ENCODE measurements around the gene TMPRSS9.

The TMPRSS9 gene

DNA sequence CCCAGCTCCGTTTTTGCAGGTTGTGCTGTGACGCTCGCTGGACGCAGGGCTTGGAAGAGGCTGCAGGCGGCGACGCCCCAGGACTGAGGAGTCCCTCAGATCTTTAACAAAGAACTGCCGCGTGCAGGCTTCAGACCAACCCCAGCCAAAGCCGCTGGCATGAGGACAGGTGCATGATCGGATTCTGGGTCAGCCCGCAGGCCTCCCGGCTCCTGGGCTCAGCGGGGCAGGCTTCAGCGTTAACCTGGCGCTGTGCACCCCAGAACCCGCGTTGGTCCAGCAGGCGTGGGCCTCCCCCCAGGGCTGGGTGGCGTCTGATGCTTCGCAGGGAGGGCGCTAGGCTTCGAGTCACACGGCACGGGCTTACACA is 68.2 kb downstream of the TMPRSS9 start:
- Histone ChIP-seq H3K36me3 (ENCODE audit: control insufficient read depth in 1 of 2, insufficient read depth in 2 of 2, low read length in 2 of 2) (peaks cover 3 to 22% of the 10 kb centered on the region in 2 donors), H3K27ac (ENCODE audit: low read length) (peak overlapping the region; percentile 90), H3K27me3 (ENCODE audit: low read depth, low read length) (no peaks in the 10 kb centered on the region), H3K4me1 (ENCODE audit: control insufficient read depth in 1 of 2, insufficient read depth in 2 of 2, low read length in 2 of 2) (peaks cover 4 to 40% of the 10 kb centered on the region in 2 donors), H3K4me3 (ENCODE audit: low read depth in 1 of 2, low read length in 2 of 2) (peak overlapping the region; percentile 83 to 96), H3K9me3 (ENCODE audit: control insufficient read depth in 1 of 2, low read length in 2 of 2) (no peaks in the 10 kb centered on the region)

DNA sequence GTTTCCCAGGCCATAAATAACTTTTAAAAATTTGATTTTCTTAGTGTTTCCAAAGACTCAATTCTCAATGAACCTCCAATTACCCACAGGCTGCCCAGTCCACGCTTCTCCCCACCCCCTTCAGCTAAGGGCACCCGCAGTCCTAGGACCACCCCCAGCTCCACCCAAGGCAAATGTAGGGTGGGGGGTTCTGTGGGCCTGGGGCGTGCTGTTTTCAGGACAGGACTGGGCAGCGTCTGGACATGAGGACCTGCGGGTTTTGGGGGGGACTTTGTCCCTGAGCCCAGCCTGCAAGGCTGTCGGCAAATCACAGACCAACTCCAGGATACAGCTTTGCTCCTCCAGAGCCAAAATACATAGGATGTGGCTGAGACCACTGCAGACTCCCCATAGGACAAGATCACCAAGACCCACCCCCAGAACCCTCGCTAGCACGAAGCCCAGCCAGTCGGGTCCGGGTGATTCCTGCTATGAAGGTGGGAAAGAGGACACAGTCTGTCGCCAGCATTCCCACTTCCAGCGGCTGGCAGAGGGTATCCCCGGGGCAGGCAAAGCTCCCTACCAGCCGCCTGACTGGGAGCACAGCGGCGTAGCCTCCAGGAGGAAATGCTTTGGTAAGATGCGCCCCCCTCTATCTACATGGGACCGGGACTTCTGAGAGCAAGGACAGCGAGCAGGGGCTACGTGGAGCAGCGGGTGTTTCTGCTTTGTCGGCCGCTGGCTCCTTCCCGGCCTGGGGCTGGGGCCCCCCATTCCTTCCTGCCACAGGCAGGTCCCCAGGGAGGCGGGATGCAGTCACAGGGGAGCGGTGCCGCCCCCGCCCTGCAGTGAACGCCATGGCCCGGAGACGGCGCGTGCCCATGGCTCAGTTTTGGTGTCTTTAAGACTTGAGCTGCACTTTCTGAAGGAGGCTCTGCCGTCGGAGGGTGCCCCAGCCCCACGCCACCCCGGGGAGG is 69.0 kb downstream of the TMPRSS9 start:
- Histone ChIP-seq H3K9me3 (ENCODE audit: control insufficient read depth in 1 of 2, low read length in 2 of 2) (no peaks in the 10 kb centered on the region), H3K36me3 (ENCODE audit: control insufficient read depth in 1 of 2, insufficient read depth in 2 of 2, low read length in 2 of 2) (peaks cover 3 to 21% of the 10 kb centered on the region in 2 donors), H3K4me3 (ENCODE audit: low read depth in 1 of 2, low read length in 2 of 2) (peak overlapping the region; percentile 83 to 96), H3K27me3 (ENCODE audit: low read depth, low read length) (no peaks in the 10 kb centered on the region), H3K27ac (ENCODE audit: low read length) (no peak overlapping the region), H3K4me1 (ENCODE audit: control insufficient read depth in 1 of 2, insufficient read depth in 2 of 2, low read length in 2 of 2) (peaks cover 4 to 40% of the 10 kb centered on the region in 2 donors)

GRCh38 chr19:2429917-2430535 is 70.0 kb downstream of the TMPRSS9 start:
- Histone ChIP-seq H3K9me3 (ENCODE audit: control insufficient read depth in 1 of 2, low read length in 2 of 2) (no peaks in the 10 kb centered on the region), H3K27ac (ENCODE audit: low read length) (no peak overlapping the region), H3K36me3 (ENCODE audit: control insufficient read depth in 1 of 2, insufficient read depth in 2 of 2, low read length in 2 of 2) (peaks cover 3 to 31% of the 10 kb centered on the region in 2 donors), H3K27me3 (ENCODE audit: low read depth, low read length) (no peaks in the 10 kb centered on the region), H3K4me1 (ENCODE audit: control insufficient read depth in 1 of 2, insufficient read depth in 2 of 2, low read length in 2 of 2) (peaks cover 4 to 32% of the 10 kb centered on the region in 2 donors), H3K4me3 (ENCODE audit: low read depth in 1 of 2, low read length in 2 of 2) (no peak overlapping the region)

GRCh38 chr19:2431318-2432055 is 71.4 kb downstream of the TMPRSS9 start:
- Histone ChIP-seq H3K27me3 (ENCODE audit: low read depth, low read length) (no peaks in the 10 kb centered on the region), H3K27ac (ENCODE audit: low read length) (no peak overlapping the region), H3K36me3 (ENCODE audit: control insufficient read depth in 1 of 2, insufficient read depth in 2 of 2, low read length in 2 of 2) (peaks cover 3 to 37% of the 10 kb centered on the region in 2 donors), H3K4me3 (ENCODE audit: low read depth in 1 of 2, low read length in 2 of 2) (no peak overlapping the region), H3K4me1 (ENCODE audit: control insufficient read depth in 1 of 2, insufficient read depth in 2 of 2, low read length in 2 of 2) (peaks cover under 1 to 19% of the 10 kb centered on the region in 2 donors), H3K9me3 (ENCODE audit: control insufficient read depth in 1 of 2, low read length in 2 of 2) (no peaks in the 10 kb centered on the region)

GRCh38 chr19:2432131-2432848 is 72.2 kb downstream of the TMPRSS9 start:
- H3K27ac ChIP-seq (ENCODE audit: low read length) = no peak overlapping the region
- H3K4me1 ChIP-seq (ENCODE audit: control insufficient read depth in 1 of 2, insufficient read depth in 2 of 2, low read length in 2 of 2) = peaks cover 0 to 14% of the 10 kb centered on the region in 2 donors
- H3K4me3 ChIP-seq (ENCODE audit: low read depth in 1 of 2, low read length in 2 of 2) = no peak overlapping the region
- peaks cover 3 to 43% of the 10 kb centered on the region in 2 donors for H3K36me3 ChIP-seq (ENCODE audit: control insufficient read depth in 1 of 2, insufficient read depth in 2 of 2, low read length in 2 of 2)
- no peaks in the 10 kb centered on the region for H3K27me3 ChIP-seq (ENCODE audit: low read depth, low read length)
- H3K9me3 ChIP-seq (ENCODE audit: control insufficient read depth in 1 of 2, low read length in 2 of 2) = no peaks in the 10 kb centered on the region

DNA sequence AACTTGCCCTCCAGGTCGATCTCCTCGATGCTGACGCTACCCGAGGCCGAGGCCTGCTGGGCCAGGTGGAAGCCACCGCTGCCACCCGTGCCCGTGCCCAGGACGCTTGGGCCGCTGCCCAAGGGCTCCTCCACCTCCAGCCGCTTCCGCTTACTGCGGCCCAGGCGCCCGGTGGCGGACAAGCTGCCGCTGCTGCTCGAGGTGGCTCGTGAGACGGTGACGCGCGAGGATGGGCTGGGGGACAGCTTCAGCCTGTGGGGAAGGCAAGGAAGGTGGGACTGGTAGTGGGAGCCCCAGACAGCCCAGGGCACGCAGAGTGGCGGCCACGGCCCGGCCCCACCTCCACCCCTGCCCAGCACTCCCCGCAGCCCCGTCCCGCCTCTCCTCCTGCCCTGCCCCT is 73.8 kb downstream of the TMPRSS9 start:
- no peak overlapping the region for H3K27ac ChIP-seq (ENCODE audit: low read length)
- H3K27me3 ChIP-seq (ENCODE audit: low read depth, low read length) = no peaks in the 10 kb centered on the region
- peaks cover 3 to 55% of the 10 kb centered on the region in 2 donors for H3K36me3 ChIP-seq (ENCODE audit: control insufficient read depth in 1 of 2, insufficient read depth in 2 of 2, low read length in 2 of 2)
- peaks cover 0 to 2% of the 10 kb centered on the region in 2 donors for H3K4me1 ChIP-seq (ENCODE audit: control insufficient read depth in 1 of 2, insufficient read depth in 2 of 2, low read length in 2 of 2)
- no peaks in the 10 kb centered on the region for H3K9me3 ChIP-seq (ENCODE audit: control insufficient read depth in 1 of 2, low read length in 2 of 2)
- no peak overlapping the region for H3K4me3 ChIP-seq (ENCODE audit: low read depth in 1 of 2, low read length in 2 of 2)

DNA sequence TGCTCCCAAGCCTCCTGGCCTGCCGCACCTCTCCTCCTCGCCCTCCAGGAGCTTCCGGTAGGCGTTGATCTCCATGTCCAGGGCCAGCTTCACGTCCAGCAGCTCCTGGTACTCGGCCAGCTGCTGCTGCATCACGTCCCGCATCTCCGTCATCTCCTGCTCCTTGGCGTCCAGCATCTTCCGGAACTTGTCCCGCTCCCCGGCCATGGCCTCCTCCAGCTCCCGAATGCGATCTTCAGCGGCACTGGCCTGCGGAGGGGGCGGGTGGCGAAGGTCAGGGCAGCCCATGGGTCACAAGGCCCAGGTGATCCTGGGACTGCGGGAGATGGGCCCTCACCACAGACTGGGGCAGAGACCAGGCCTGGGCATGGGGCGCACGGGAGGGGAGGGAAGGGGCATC is 74.2 kb downstream of the TMPRSS9 start:
- no peaks in the 10 kb centered on the region for H3K9me3 ChIP-seq (ENCODE audit: control insufficient read depth in 1 of 2, low read length in 2 of 2)
- H3K36me3 ChIP-seq (ENCODE audit: control insufficient read depth in 1 of 2, insufficient read depth in 2 of 2, low read length in 2 of 2) = peaks cover 3 to 55% of the 10 kb centered on the region in 2 donors
- no peaks in the 10 kb centered on the region for H3K4me1 ChIP-seq (ENCODE audit: control insufficient read depth in 1 of 2, insufficient read depth in 2 of 2, low read length in 2 of 2)
- H3K27me3 ChIP-seq (ENCODE audit: low read depth, low read length) = no peaks in the 10 kb centered on the region
- H3K27ac ChIP-seq (ENCODE audit: low read length) = no peak overlapping the region
- H3K4me3 ChIP-seq (ENCODE audit: low read depth in 1 of 2, low read length in 2 of 2) = no peak overlapping the region

GRCh38 chr19:2434721-2435265 is 74.7 kb downstream of the TMPRSS9 start:
- Histone ChIP-seq H3K4me3 (ENCODE audit: low read depth in 1 of 2, low read length in 2 of 2) (no peak overlapping the region), H3K4me1 (ENCODE audit: control insufficient read depth in 1 of 2, insufficient read depth in 2 of 2, low read length in 2 of 2) (no peaks in the 10 kb centered on the region), H3K27ac (ENCODE audit: low read length) (no peak overlapping the region), H3K36me3 (ENCODE audit: control insufficient read depth in 1 of 2, insufficient read depth in 2 of 2, low read length in 2 of 2) (peaks cover 3 to 55% of the 10 kb centered on the region in 2 donors), H3K27me3 (ENCODE audit: low read depth, low read length) (no peaks in the 10 kb centered on the region), H3K9me3 (ENCODE audit: control insufficient read depth in 1 of 2, low read length in 2 of 2) (no peaks in the 10 kb centered on the region)

GRCh38 chr19:2436384-2436783 is 76.3 kb downstream of the TMPRSS9 start:
- Histone ChIP-seq H3K27ac (ENCODE audit: low read length) (no peak overlapping the region), H3K27me3 (ENCODE audit: low read depth, low read length) (no peaks in the 10 kb centered on the region), H3K4me3 (ENCODE audit: low read depth in 1 of 2, low read length in 2 of 2) (no peak overlapping the region), H3K4me1 (ENCODE audit: control insufficient read depth in 1 of 2, insufficient read depth in 2 of 2, low read length in 2 of 2) (no peaks in the 10 kb centered on the region), H3K36me3 (ENCODE audit: control insufficient read depth in 1 of 2, insufficient read depth in 2 of 2, low read length in 2 of 2) (peaks cover 0 to 48% of the 10 kb centered on the region in 2 donors), H3K9me3 (ENCODE audit: control insufficient read depth in 1 of 2, low read length in 2 of 2) (no peaks in the 10 kb centered on the region)

DNA sequence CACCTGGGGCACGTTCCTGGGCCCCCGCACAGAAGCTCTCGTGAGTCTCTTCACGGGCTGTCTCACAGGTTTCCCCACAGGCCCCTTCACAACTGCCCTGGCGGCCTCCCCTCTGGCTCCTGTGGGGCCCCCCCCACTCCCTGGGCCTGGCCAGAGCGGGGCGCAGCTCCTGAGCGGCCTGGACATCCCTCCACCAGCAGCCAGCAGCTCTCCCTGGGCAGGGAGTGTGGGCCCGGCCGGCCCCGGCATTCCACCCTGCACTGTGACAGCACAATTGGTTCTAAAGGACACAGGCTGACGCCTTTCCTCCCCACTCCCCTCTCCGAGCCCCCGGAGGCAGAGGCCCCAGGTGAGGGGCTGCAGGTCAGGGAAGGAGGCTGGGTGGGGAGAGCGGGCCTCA is 76.9 kb downstream of the TMPRSS9 start:
- no peaks in the 10 kb centered on the region for H3K27me3 ChIP-seq (ENCODE audit: low read depth, low read length)
- no peaks in the 10 kb centered on the region for H3K4me1 ChIP-seq (ENCODE audit: control insufficient read depth in 1 of 2, insufficient read depth in 2 of 2, low read length in 2 of 2)
- H3K9me3 ChIP-seq (ENCODE audit: control insufficient read depth in 1 of 2, low read length in 2 of 2) = no peaks in the 10 kb centered on the region
- peaks cover 0 to 49% of the 10 kb centered on the region in 2 donors for H3K36me3 ChIP-seq (ENCODE audit: control insufficient read depth in 1 of 2, insufficient read depth in 2 of 2, low read length in 2 of 2)
- no peak overlapping the region for H3K4me3 ChIP-seq (ENCODE audit: low read depth in 1 of 2, low read length in 2 of 2)
- H3K27ac ChIP-seq (ENCODE audit: low read length) = no peak overlapping the region
